KBM-7 (cell line): ENCODE data around the gene PPARG.

Experiments used
- DNase-seq: peaks from one replicate; pipeline ENCODE4 v3.0.0-alpha.2; 2015
- in situ Hi-C: fragments of 300-500 bp; cut with MboI; formaldehyde crosslinking; loops from 2 replicates; pipeline ENCODE4 v1.14.3; 2020; ENCODE audit warnings: low sequenced_read_pairs, low pct_unique_long_range_greater_than_20kb, mixed read lengths

Gene PPARG

DNA sequence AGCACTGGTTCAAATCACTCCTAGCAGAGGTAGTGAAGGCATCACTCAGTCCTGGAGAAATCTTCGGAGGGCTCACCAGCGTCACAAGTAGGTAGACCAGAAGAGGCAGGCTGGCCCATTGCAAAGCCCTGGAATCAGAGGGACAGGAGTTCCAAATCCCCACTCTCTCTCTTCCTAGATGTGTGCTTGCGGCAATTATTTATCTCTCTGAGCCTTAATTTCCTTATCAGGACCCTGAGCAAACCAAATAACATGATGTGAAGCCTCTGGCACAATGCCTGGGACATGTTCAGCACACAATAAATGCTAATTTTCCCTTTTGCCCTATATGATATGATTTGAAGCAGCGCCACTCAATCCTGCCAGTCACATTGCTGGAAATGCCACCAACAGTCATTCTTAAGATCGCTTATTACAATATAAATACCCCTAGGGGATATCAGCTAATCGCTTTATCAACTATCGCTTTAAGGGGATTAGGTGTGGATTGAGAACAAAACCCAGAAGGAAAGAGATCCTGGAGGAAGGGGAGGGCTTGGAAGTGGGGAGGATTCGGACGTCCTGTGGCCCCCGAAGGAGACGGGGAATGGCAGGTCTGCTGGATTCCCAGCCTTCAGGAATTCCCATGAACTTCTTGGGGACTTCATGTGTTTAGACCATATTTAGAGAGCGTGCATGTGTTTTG lies 135.9 kb downstream of the PPARG start:
- in situ Hi-C loops = no loop called here
- no peak for DNase-seq

DNA sequence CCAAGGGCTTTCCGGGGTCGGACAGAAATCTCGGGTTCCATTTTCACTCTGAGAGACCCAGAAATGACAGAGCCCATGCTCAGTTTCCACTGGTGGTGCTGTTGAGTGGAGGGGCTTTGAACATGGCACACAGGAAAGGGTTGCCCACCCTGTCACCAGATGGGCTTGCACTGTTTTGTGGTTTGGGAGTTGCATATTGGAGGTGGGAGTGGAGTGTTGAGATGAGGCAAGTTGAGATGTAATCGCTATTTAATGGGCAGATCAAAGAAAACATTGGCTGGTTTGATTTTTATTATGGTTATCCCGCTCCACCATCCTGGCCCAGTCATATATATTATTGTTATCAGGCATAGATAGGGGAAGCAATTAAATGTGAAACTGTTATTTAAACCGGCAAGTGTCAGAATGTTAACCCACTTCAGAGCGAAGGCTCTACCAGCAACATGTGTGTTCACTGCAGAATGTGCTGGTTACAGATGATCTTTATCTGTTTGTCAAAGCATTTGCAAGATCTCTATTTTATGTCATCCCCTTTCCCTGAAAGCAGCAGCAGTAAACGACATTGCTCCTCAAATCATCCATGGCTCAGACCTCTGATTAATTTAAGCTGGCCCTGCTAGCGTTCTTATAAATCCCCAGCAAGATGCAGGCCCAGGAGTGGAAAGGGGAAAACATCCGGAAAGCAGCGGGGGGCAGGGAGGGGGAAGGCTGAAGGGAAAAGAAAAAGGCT lies 137.1 kb downstream of the PPARG start:
- in situ Hi-C loops = no loop called here
- no peak for DNase-seq

DNA sequence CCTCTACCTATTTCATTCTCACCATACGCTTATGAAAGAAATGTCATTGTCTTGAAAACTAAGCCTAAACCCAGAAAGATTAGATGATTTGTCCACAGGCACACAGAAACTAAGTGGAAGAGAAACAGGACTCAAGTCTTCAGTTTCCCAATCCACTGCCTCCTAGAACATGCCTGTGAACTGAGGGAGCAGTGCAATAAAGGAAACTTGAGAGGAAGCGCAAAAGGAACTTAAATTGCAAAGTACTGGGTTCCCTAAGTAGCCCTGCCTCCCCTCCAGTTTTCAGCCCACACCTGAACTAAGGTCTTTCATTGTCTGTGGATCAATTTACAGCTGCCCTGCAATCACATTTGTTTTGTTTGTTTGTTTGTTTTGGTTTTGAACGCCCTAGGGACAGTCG lies 138.7 kb downstream of the PPARG start:
- in situ Hi-C loops = no loop called here
- DNase-seq = no peak

DNA sequence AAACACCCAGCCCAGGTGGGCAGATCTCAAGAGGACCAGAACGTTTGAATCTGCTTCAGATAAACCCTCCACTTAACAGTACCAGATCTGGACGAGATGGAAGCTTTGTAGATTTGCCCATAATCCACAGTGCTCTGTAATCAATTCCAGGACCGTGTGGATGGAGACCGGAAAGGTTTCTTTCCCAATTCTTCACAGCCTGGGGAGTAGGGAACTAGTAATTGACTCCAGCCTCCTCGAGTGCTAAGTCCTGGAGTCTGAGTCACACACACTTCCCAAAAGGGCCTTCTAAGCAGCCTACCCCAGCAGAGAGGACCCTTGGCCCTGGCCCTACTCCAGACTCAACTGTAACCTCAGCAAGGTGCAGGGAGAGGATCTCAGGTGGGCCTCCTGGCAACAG lies 139.3 kb downstream of the PPARG start:
- DNase-seq = no peak
- in situ Hi-C loops = no loop called here

DNA sequence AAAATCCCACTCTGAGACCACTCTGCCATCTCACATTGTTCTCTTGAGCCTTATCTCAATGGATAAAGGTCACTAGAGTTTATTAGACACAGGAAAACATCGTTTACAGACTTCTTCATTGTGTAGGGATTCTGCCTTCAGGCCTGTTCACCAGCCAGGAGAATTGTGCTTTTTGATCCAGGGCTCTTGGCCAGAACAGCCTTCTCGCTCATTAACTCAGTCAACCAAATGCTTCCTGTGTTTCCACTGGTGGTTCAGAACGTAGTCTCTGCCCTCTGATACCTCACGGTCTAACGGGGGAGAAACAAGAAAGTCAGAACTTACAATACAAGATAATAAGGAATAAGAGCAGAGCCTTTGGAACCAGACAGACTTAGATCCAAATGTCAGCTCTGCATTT lies 141.2 kb downstream of the PPARG start:
- DNase-seq = no peak
- in situ Hi-C loops = no loop called here

DNA sequence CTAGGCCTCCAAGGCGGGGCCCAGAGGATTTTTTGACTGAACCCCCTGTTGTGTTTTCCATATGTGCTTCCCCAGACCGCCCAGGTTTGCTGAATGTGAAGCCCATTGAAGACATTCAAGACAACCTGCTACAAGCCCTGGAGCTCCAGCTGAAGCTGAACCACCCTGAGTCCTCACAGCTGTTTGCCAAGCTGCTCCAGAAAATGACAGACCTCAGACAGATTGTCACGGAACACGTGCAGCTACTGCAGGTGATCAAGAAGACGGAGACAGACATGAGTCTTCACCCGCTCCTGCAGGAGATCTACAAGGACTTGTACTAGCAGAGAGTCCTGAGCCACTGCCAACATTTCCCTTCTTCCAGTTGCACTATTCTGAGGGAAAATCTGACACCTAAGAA lies 145.0 kb downstream of the PPARG start:
- in situ Hi-C loops = no loop called here
- DNase-seq = no peak

DNA sequence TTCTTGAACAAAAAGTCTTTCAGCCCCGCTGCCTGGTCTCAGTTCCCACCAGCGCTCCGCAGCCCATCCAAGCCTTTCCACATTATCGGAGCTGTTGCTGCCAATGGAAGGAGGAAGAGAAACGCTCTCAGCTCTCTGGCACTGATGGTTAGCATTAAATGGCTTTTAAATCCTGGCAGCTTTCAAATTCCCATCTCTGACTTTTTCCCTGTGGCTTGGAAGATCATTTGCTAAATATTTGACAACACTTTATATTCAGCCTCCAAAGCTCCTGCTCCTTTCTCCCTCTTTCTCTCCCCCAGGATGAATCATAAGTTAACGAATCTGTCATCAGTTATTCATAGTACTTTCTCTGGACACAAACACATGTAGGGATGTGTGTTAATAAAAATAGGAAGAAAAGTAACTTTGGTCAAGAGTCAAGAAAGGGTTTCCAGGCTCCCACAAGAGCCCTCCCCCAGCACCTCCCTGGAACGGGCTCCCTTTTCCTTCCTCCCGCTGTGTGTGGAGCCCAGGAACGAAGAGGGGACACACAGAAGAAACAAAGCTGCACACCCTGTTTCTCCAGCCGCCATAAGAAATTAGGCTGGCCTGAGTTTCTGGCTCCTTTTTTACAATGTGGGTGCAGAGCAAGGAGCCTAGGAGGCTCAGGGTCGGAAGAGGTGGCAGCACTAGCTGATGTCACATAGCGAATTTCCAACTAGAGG lies 147.8 kb downstream of the PPARG start:
- in situ Hi-C loops = no loop called here
- DNase-seq = no peak

DNA sequence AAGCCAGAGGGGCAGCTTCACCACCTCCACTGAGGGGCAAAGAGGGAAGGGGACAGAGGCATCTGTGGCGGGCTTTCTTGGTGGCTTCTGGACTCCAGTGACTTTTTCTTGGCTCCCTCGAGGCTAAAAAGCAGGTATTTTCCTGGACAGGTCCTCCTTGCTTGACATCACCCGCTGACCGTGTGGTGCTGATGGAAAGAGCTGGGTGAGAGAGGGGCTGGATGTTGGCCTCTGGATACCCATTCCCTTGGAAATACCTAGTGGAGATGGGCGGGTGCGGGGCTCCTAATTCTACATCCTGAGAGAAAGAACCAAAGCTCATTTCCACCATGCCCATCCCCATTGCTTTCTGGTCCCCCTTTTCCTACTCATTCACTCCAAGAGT lies 148.3 kb downstream of the PPARG start:
- no peak for DNase-seq
- in situ Hi-C loops = no loop called here

DNA sequence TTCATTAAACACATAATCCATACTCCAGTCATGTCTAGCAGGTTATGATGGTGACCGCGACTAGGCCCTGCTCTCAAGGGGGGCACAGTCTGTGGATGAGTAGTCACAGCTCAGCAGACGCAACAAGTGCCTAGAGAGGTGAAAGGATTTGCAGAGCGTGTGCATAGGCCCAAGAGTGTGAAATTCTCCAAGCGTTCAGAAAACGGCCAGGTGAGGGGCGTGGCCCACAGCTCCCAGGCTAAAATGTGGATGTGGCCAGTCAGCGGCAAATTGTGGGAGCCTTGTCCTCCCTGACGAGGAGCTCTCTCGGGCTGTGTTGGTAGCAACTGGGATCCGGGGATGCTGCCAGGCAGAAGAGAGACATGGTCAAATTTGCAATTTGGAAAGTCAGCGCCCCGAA lies 149.0 kb downstream of the PPARG start:
- in situ Hi-C loops = no loop called here
- DNase-seq = no peak

DNA sequence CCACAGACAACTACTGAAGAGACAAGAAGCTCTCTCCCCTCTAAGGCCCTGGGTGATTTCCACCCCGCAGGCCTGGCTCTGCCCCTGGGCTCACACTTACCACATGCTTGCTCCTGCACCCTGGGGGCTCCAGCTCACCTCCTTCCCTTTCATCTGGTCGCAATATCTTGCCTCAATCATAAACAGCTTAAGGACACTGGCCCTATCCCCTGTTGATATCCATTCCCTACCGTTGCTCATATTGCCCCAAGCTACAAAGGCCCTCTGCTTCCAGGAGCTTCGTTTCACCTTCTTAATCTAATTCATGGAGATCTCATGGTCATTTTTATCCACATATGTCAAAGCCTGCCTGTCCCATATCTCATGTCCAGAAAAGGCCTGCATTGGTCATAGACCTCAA lies 149.4 kb downstream of the PPARG start:
- DNase-seq = no peak
- in situ Hi-C loops = no loop called here

DNA sequence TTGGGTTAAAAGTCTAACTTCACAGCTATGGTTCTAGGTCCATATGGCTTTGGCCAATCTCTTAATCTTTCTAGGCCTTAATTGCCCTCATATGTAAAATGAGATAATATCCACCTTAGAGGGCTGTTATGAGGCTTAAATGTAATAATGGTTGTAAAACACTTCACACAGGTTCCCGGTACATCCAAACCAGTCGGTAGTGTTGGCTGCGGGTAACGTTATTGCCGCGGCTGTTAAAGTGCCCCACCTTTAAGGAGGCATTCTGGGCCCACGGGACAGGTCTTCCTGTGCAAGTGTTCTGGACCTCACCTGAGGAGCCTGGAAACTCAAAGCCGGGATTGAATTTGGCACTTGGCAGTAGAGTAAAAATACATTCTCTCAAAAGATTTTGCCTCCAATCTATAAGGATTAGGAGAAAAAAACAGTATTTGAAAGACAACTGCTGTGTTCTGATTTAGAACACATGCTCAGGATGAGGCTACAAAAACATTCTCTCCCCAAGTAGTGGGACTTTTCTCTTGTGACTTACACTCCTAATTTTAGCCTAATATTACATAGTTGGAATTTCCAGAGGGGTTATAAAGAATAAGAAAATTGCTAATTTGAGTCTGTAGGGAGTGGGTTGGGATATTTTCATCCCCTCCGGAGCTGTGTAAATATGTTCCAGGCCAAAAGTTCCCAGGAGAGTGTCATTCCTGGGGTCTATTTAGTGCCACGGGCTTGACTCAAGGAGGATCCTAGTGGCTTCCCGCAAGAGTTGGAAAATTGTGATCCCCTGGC lies 150.5 kb downstream of the PPARG start:
- in situ Hi-C loops = no loop called here

DNA sequence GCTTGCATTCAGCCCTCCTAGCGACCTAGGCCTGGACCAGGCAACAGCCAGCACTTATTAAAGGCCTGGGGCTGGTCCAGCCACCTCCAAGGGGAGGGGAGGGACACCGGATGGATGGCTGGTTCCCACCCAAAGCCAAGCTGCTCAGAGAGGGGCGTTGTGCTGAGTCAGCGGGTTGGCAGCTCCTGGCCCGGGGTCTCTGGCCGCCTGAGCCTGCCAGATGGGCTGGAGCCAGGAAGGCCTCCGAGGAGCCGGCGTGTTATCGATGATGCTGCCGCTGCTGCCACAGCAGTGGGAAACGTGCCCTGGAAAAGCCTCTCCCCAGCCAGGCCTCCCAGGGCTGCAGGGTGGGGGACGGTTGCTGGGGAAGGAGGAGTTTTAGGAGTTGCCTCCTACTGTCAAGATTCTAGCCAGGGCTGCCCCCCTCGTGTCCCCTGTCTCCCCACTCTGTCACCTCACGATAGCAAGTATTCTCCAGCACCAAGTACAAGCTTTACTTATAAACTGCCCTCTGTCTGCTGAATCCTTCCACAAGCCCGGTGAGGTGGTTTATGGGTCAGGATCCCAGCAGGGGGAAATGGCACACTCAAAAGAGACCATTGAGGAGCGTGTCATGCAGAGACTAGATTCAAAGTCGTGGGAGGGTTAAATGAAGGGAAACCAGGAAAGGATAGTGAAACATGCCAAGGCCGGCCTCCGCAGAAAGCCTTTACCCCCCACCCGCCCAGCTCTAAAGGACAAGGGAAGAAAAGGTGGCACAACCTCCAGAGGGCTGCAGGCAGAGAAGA lies 152.3 kb downstream of the PPARG start:
- in situ Hi-C loops = no loop called here
- no peak for DNase-seq

More for the DNA sequence above, 150.5 kb downstream of the PPARG start:
- DNase-seq = no peak

DNA sequence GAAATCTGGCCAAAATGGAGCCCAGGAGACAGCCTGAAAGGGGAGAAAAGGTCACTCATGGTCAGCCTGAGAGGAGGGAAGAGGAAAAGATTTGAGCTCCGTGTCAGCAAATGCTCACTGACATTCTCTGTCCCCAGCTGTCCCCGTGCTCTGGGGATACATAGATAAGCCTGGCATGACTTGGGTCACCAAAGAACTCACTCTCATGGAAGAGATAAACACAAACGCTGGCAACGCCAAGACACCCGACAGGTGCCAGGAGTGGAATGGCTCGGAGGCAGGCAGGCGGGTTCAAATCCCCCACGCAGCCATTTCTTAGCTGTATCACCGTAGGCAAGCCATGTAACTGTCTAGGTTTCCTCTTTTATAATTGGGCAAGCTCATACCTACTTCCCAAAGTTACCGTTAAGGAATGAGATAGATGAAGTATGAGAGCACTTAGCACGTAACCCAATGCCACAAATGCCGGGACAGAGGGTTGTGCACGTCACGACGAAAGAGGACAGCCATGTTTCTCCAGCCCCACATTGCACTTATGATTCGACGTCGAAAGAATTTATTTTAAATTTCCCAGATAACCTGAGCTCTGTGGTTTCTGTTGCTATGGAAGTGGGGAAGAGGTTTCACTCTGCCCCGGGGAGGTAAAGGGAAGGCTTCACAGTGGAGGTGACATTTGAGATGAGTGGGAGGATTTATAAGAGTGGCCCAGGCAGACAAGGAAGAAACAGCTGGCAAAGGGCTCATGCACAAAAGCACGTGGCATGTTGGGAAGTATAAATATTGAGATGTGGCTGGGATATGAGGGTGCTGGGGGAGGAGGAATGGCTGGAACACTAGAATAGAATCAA lies 154.0 kb downstream of the PPARG start:
- in situ Hi-C loops = no loop called here

DNA sequence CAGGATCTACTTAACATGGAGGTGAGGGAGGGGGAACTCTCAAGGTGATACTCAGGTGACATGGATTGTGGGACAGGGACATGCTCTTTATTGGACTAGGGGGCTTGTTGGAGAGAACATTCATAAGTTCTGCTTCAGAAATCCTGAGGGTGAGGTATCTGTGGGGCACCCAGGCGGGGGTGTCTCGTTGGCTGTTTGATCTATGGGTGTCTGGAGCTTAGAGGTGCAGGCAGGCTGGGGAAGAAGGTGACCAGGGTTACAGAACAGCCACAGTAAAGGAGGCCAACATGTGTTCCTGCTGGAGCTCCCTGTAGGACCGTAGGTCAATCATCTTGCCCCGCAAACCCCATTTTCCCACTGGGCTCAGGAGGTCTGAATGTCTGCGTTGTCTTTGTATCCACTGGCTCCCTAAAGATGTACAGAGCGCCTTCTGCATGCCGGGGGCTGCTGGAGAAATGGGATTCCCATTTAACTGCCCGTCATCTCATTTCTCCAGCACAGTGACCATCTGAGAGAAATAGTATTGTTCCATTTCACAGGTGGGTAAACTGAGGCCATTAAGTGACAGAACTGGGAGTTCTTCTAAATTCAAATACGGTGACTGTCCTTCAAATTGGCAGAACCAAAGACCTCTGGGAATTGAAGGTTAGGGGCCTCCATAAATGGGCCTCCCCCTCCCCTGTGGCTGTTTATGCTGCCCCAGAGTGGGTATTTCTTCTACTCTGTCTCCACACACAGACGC lies 155.1 kb downstream of the PPARG start:
- DNase-seq = no peak
- in situ Hi-C loops = no loop called here

More for the DNA sequence above, 154.0 kb downstream of the PPARG start:
- no peak for DNase-seq

DNA sequence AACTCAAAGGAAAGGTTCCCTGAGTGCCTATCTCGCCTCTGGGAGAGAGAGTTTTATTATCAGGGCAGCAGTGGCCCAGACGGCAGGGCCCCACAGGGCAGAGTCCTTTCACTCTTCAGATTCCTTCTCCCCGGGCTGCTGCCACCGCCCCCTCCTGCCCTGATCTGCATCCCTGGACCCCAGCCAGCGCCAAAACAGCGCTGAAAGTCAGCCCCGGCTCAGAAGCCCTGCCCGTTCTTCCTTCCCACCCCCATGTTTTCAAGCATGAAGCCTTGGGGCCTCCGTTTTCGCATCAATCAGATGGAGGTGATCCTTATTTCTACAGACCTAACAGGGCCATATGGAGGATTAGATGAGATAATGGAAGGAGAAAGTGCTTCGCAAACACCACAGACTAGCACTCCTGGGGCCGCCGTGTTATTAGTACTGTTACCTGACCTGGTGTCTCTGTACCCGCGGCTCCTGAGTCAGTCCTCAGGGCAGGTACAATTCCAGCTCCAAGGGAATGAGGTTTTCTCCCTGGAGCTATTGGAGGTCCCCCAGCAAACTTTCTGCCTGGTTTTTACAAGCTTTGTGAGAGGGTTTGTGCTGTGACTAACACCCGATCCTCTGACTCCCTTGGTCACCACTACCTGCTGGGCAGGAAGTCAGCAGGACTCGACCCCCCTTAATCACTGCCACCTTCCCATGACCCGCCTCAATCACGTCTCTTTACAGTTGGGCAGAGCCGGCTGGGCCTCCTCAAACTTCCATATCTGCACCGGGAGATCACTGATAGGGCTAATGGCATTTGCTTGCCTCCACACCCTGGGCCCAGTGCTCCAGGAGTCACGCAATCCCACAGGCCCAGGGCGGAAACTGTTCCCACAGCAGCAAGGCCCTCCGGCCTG lies 156.0 kb downstream of the PPARG start:
- DNase-seq = no peak
- in situ Hi-C loops = no loop called here

DNA sequence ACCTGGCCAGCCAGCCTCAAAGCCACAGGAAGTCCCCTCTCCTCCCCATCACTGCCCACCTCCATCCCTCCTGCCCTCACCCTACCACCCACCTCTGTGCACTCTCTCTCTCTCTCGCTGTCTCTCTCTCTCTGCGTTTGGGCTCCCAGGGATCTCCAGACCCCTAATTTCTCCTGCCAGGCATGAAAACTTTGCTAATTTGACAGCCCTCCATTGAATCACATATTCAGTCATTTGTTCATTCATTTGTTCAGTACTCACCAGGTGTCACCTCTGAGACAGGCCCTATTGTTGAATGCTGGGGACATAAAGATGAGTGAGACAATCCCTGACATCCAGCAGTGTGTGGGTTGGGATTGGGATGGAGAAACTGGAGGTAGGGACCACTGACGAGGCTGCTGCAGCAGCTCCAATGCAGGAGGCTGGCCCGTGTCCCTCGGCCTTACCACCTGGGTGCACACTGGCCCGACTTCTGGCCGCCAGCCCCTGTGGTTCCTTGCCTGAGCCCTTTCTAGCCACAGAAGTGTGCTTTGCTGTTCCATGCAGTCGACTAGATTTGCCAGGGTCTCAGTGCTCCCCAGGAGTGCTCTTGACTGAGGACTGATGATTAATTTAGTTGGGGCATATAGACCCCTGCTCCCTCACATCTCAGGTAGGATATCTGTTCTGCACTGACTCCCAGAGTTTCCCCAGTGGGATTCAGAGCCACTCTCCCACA lies 156.8 kb downstream of the PPARG start:
- DNase-seq = no peak
- in situ Hi-C loops = no loop called here
